Measurements from ENCODE around the gene PALM. TPM values are rescaled to one million over a fixed set of nuclear protein-coding genes. Genes with fewer than 3 reads are reported as not detected.

PALM gene
- total and polyA plus RNA-seq, 10 of the 15 experiments (the other 5 are each of a cell fraction or from before 2014, with no cell fraction given) = 0.09 to 0.95 (median 0.23) TPM; not detected in 2

DNA sequence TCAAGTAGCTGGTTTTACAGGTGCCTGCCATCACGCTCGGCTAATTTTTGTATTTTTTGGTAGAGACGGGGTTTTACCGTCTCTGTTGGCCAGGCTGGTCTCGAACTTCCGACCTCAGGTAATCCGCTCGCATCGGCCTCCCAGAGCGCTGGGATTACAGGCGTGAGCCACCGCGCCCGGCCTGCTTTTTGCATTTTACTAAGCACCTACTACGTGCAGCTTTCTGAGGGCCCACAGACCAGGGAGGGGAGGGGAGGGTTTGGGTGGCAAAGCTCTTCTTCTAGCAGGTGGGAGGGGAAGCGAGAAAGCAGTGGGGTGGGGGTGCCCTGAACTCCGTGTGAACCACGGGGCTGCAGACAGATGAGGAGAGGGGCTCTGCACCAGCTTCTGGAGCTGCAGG lies 15.0 kb downstream of the PALM start (continued):
- no peak for TF ChIP-seq SIN3A (IDR thresholded peaks at IDR 0.05; ENCODE audit: low read depth, low read length)

DNA sequence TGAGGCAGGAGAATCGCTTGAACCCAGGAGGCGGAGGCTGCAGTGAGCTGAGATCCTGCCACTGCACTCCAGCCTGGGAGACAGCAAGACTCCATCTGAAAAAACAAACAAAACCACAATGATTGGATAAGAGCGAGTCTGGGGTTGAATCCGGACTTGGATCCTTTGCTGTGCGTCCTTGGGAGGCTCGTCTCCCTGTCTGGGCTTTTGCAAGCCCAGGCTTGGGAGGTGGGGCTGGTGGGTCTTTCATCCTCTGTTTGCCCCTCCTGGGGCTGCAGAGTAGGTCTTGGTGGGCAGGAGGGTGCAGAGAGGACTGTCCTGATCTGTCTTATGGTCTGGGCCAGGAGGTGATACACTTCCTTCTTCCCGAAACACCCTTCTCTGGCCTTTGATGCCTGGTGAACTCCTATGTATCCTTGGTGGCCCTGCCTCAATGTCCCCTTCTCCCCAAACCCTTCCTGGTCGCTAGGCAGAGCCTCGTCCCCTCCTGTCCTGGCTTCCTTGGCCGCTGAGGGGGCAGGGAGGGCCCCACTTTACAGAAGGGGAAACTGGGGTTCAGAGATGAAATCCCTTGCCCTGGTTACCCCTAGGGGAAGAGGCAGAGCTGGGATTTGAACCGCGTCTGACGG lies 16.8 kb downstream of the PALM start:
- H3K79me2 ChIP-seq (ENCODE audit: control insufficient read depth, insufficient read depth, low read length) = no peaks in the 10 kb centered on the region
- TF ChIP-seq, protein P1, sequence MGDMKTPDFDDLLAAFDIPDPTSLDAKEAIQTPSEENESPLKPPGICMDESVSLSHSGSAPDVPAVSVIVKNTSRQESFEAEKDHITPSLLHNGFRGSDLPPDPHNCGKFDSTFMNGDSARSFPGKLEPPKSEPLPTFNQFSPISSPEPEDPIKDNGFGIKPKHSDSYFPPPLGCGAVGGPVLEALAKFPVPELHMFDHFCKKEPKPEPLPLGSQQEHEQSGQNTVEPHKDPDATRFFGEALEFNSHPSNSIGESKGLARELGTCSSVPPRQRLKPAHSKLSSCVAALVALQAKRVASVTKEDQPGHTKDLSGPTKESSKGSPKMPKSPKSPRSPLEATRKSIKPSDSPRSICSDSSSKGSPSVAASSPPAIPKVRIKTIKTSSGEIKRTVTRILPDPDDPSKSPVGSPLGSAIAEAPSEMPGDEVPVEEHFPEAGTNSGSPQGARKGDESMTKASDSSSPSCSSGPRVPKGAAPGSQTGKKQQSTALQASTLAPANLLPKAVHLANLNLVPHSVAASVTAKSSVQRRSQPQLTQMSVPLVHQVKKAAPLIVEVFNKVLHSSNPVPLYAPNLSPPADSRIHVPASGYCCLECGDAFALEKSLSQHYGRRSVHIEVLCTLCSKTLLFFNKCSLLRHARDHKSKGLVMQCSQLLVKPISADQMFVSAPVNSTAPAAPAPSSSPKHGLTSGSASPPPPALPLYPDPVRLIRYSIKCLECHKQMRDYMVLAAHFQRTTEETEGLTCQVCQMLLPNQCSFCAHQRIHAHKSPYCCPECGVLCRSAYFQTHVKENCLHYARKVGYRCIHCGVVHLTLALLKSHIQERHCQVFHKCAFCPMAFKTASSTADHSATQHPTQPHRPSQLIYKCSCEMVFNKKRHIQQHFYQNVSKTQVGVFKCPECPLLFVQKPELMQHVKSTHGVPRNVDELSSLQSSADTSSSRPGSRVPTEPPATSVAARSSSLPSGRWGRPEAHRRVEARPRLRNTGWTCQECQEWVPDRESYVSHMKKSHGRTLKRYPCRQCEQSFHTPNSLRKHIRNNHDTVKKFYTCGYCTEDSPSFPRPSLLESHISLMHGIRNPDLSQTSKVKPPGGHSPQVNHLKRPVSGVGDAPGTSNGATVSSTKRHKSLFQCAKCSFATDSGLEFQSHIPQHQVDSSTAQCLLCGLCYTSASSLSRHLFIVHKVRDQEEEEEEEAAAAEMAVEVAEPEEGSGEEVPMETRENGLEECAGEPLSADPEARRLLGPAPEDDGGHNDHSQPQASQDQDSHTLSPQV (IDR thresholded peaks at IDR 0.05) = no peak
- TF ChIP-seq HDAC6 (IDR thresholded peaks at IDR 0.05; ENCODE audit: unreplicated experiment) (no peak), BMI1 (IDR thresholded peaks at IDR 0.05; ENCODE audit: borderline replicate concordance) (no peak), ASH2L (IDR thresholded peaks at IDR 0.05; ENCODE audit: borderline replicate concordance, low read depth) (no peak), GATAD2B (conservative IDR thresholded peaks at IDR 0.05; ENCODE audit: low read depth) (no peak), CHD4 (IDR thresholded peaks at IDR 0.05) (no peak), CHD1 (IDR thresholded peaks at IDR 0.05; ENCODE audit: low read depth, low read length) (no peak), PAX8 (IDR thresholded peaks at IDR 0.05) (no peak), RUNX3 (IDR thresholded peaks at IDR 0.05; ENCODE audit: low read length) (no peak), SMAD1 (IDR thresholded peaks at IDR 0.05; ENCODE audit: low read depth, partially characterized antibody) (no peak), NFIC (IDR thresholded peaks at IDR 0.05; ENCODE audit: low read depth, low read length) (no peak)
- in situ Hi-C loops (cut with MboI) (no loop called here), intact Hi-C loops (cut with micrococcal nuclease; ENCODE audit: unreplicated experiment) (no loop called here)
- FAIRE-seq = no peak
- H3K9me3 ChIP-seq (replicated peaks; ENCODE audit: control insufficient read depth, insufficient read depth, low read length) = no peaks in the 10 kb centered on the region
- H3K4me3 ChIP-seq = no peak overlapping the region
- no peak for DNase-seq (ENCODE audit: low read depth, low spot score)
- no peak overlapping the region for H3K4me2 ChIP-seq (ENCODE audit: control insufficient read depth, insufficient read depth)
- RAD21 ChIA-PET (ENCODE audit: unreplicated experiment) = no interaction called here
- POLR2A ChIA-PET = no interaction called here
- no peak overlapping the region for H3K27ac ChIP-seq (ENCODE audit: control insufficient read depth, insufficient read depth)
- WGBS (ENCODE audit: insufficient coverage, insufficient replicate concordance, low lambda C conversion rate, missing lambda C conversion rate) = 43% methylated on average over 13 of the region's 13 CpGs
- H3K4me1 ChIP-seq (ENCODE audit: control insufficient read depth, insufficient read depth, low read length) = no peaks in the 10 kb centered on the region
- no peak for ATAC-seq
- no peaks in the 10 kb centered on the region for H3K27me3 ChIP-seq (replicated peaks in 1 of 2; ENCODE audit: control insufficient read depth in 2 of 2, insufficient read depth in 2 of 2, low read length in 1 of 2)
- H4K20me1 ChIP-seq (ENCODE audit: control insufficient read depth, insufficient read depth) = no peaks in the 10 kb centered on the region
- SMC1A ChIA-PET (ENCODE audit: uncharacterized antibody, unreplicated experiment) = no interaction called here
- H3K9ac ChIP-seq (ENCODE audit: control insufficient read depth, insufficient read depth, low read length) = no peak overlapping the region
- no peak overlapping the region for H2AFZ ChIP-seq (ENCODE audit: control insufficient read depth, low read depth, low read length)
- CTCF ChIA-PET = no interaction called here
- no peaks in the 10 kb centered on the region for H3K36me3 ChIP-seq (ENCODE audit: control insufficient read depth in 2 of 2, insufficient read depth in 2 of 2, low read length in 1 of 2)
- no TSS peak for BruUV-seq (replicated peaks)
